SK-N-SH treated with all-trans-retinoic acid at 6 μM for 48 hours (cell line): ENCODE measurements around the gene CCDC85B.

ENCODE experiments used
- ATAC-seq: fragments of 200-7000 bp; cut with Tn5 transposase; 3 replicates; pipeline ENCODE4 v1.9.1; 2020; ENCODE audit warnings: mild to moderate bottlenecking, moderate library complexity
- ARNTL ChIP-seq: fragments of 450-650 bp; formaldehyde crosslinking; IDR thresholded peaks from 2 replicates; pipeline ENCODE4 v1.5.0; 2020; ENCODE audit warnings: low read depth, mild to moderate bottlenecking, moderate library complexity, borderline replicate concordance
- CREB5 ChIP-seq: fragments of 250-450 bp; sonication (Bioruptor Pico); IDR thresholded peaks from 2 replicates; pipeline ENCODE4 v1.5.1; 2020; ENCODE audit warnings: low read depth, mild to moderate bottlenecking, moderate library complexity
- CSDC2 ChIP-seq: fragments of 250-450 bp; sonication (Bioruptor Pico); IDR thresholded peaks from 2 replicates; pipeline ENCODE4 v1.5.0; 2020; ENCODE audit warnings: mild to moderate bottlenecking, moderate library complexity
- CSRNP3 ChIP-seq: fragments of 250-450 bp; sonication (Bioruptor Pico); IDR thresholded peaks from 2 replicates; pipeline ENCODE4 v1.5.1; 2021; ENCODE audit warnings: mild to moderate bottlenecking, moderate library complexity
- GLIS3 ChIP-seq: fragments of 250-450 bp; sonication (Bioruptor Pico); IDR thresholded peaks from 2 replicates; pipeline ENCODE4 v1.5.0; 2020; ENCODE audit warnings: mild to moderate bottlenecking, moderate library complexity
- ISL1 ChIP-seq: fragments of 250-450 bp; sonication (Bioruptor Pico); IDR thresholded peaks from 2 replicates; pipeline ENCODE4 v2.1.2; 2022; ENCODE audit warnings: mild to moderate bottlenecking, moderate library complexity
- OSR1 ChIP-seq: fragments of 250-450 bp; sonication (Bioruptor Pico); IDR thresholded peaks from 2 replicates; pipeline ENCODE4 v1.8.0; 2022; ENCODE audit warnings: moderate library complexity, mild to moderate bottlenecking, inconsistent platforms
- POU6F1 ChIP-seq: fragments of 250-450 bp; sonication (Bioruptor Pico); IDR thresholded peaks from 2 replicates; pipeline ENCODE4 v1.8.0; 2021; ENCODE audit warnings: low read depth, mild to moderate bottlenecking, moderate library complexity, borderline replicate concordance
- PPARA ChIP-seq: fragments of 250-450 bp; sonication (Bioruptor Pico); IDR thresholded peaks from 2 replicates; pipeline ENCODE4 v1.5.0; 2020; ENCODE audit warnings: mild to moderate bottlenecking, borderline replicate concordance
- RARB ChIP-seq: fragments of 250-450 bp; sonication (Bioruptor Pico); IDR thresholded peaks from 2 replicates; pipeline ENCODE4 v1.8.0; 2021; ENCODE audit warnings: mild to moderate bottlenecking, moderate library complexity
- SNAI2 ChIP-seq: fragments of 250-450 bp; sonication (Bioruptor Pico); IDR thresholded peaks from 2 replicates; pipeline ENCODE4 v1.5.0; 2020; ENCODE audit warnings: mild to moderate bottlenecking, moderate library complexity
- TCF4 ChIP-seq: fragments of 250-450 bp; sonication (Bioruptor Pico); IDR thresholded peaks from 2 replicates; pipeline ENCODE4 v1.8.0; 2021; ENCODE audit warnings: mild to moderate bottlenecking, moderate library complexity, borderline replicate concordance
- TOX ChIP-seq: fragments of 250-450 bp; sonication (Bioruptor Pico); IDR thresholded peaks from 2 replicates; pipeline ENCODE4 v1.8.0; 2021; ENCODE audit warnings: mild to moderate bottlenecking, moderate library complexity, borderline replicate concordance
- ZC3H10 ChIP-seq: fragments of 250-450 bp; sonication (Bioruptor Pico); IDR thresholded peaks from 2 replicates; pipeline ENCODE4 v1.5.1; 2021; ENCODE audit warnings: mild to moderate bottlenecking, moderate library complexity
- ZFP3 ChIP-seq: fragments of 250-450 bp; sonication (Bioruptor Pico); IDR thresholded peaks from 2 replicates; pipeline ENCODE4 v1.5.0; 2020; ENCODE audit warnings: mild to moderate bottlenecking, moderate library complexity
- ZFP30 ChIP-seq: fragments of 450-650 bp; formaldehyde crosslinking; IDR thresholded peaks from 2 replicates; pipeline ENCODE4 v1.5.0; 2022; ENCODE audit warnings: mild to moderate bottlenecking, moderate library complexity
- ZNF565 ChIP-seq: fragments of 450-650 bp; formaldehyde crosslinking; conservative IDR thresholded peaks from 2 replicates; pipeline ENCODE4 v1.5.0; 2020; ENCODE audit warnings: low read depth, mild to moderate bottlenecking, moderate library complexity
- ZNF70 ChIP-seq: fragments of 450-650 bp; formaldehyde crosslinking; IDR thresholded peaks from 2 replicates; pipeline ENCODE4 v1.5.0; 2020; ENCODE audit warnings: mild to moderate bottlenecking, moderate library complexity
- ZNF8 ChIP-seq: fragments of 450-650 bp; formaldehyde crosslinking; IDR thresholded peaks from 2 replicates; pipeline ENCODE4 v1.5.0; 2020; ENCODE audit warnings: mild to moderate bottlenecking, moderate library complexity
- TF ChIP-seq, protein P1 (sequence below): fragments of 250-450 bp; sonication (Bioruptor Pico); IDR thresholded peaks from 2 replicates; pipeline ENCODE4 v1.8.0; 2020; ENCODE audit warnings: mild to moderate bottlenecking, moderate library complexity, borderline replicate concordance

CCDC85B gene

GRCh38 chr11:65920372-65920802, 29.9 kb downstream of the CCDC85B start:
- no peak for ATAC-seq

DNA sequence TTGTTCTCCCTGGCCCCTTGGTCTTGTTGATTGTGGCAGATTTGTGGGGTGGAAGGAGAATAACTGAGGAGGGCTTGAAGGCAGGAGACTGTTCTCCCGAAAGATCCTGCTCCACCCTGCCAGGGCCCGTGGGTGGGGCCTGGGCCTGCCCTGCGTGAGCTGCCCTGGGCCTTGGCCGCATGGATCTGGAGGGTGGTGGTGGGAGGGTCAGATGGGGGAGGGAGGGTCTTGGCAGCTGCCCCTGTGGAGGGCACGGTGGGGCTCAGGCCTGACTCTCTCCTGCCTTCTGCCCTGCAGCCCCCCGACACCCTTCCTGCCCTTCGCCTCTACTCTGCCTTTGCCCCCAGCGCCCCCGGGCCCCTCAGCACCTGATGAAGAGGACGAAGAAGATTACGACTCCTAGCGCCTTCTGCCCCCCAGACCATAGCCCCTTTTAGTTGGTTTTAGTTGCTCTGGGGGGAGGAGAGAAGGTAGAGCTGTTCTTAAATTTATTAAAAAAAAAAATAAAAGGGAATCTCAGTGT, 30.6 kb downstream of the CCDC85B start:
- ATAC-seq = no peak
- no peak for TF ChIP-seq CSDC2 (CRISPR knock-in tag)
- TF ChIP-seq, protein P1, sequence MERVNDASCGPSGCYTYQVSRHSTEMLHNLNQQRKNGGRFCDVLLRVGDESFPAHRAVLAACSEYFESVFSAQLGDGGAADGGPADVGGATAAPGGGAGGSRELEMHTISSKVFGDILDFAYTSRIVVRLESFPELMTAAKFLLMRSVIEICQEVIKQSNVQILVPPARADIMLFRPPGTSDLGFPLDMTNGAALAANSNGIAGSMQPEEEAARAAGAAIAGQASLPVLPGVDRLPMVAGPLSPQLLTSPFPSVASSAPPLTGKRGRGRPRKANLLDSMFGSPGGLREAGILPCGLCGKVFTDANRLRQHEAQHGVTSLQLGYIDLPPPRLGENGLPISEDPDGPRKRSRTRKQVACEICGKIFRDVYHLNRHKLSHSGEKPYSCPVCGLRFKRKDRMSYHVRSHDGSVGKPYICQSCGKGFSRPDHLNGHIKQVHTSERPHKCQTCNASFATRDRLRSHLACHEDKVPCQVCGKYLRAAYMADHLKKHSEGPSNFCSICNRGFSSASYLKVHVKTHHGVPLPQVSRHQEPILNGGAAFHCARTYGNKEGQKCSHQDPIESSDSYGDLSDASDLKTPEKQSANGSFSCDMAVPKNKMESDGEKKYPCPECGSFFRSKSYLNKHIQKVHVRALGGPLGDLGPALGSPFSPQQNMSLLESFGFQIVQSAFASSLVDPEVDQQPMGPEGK = no peak
- TF ChIP-seq GLIS3 (CRISPR knock-in tag) = no peak
- no peak for TF ChIP-seq ISL1 (CRISPR knock-in tag)
- no peak for TF ChIP-seq ZC3H10
- no peak for TF ChIP-seq TCF4
- no peak for TF ChIP-seq RARB (CRISPR knock-in tag)
- no peak for TF ChIP-seq ZNF565 (CRISPR knock-in tag)
- no peak for TF ChIP-seq OSR1 (CRISPR knock-in tag)
- no peak for TF ChIP-seq POU6F1 (CRISPR knock-in tag)
- TF ChIP-seq CREB5 (CRISPR knock-in tag) = no peak
- TF ChIP-seq SNAI2 (CRISPR knock-in tag) = no peak
- TF ChIP-seq, all 23 proteins: peak for 0

More at GRCh38 chr11:65920372-65920802, 29.9 kb downstream of the CCDC85B start:
- TF ChIP-seq ZNF70 (CRISPR knock-in tag) = no peak
- TF ChIP-seq ZC3H10 = no peak
- TF ChIP-seq ZFP30 (CRISPR knock-in tag) = no peak
- no peak for TF ChIP-seq TCF4
- no peak for TF ChIP-seq ZFP3 (CRISPR knock-in tag)
- no peak for TF ChIP-seq CSDC2 (CRISPR knock-in tag)
- TF ChIP-seq POU6F1 (CRISPR knock-in tag) = no peak
- no peak for TF ChIP-seq TOX
- TF ChIP-seq PPARA = no peak
- TF ChIP-seq ZNF8 (CRISPR knock-in tag) = no peak
- no peak for TF ChIP-seq OSR1 (CRISPR knock-in tag)
- TF ChIP-seq ARNTL (CRISPR knock-in tag) = no peak

- no peak for TF ChIP-seq SNAI2 (CRISPR knock-in tag)
- TF ChIP-seq TCF4 = no peak
- no peak for TF ChIP-seq ZFP3 (CRISPR knock-in tag)
- TF ChIP-seq ZC3H10 = no peak
- no peak for TF ChIP-seq ARNTL (CRISPR knock-in tag)
- TF ChIP-seq ZNF8 (CRISPR knock-in tag) = no peak
- TF ChIP-seq, protein P1 = no peak
- no peak for TF ChIP-seq CSRNP3 (CRISPR knock-in tag)
- no peak for TF ChIP-seq ZNF70 (CRISPR knock-in tag)
- ATAC-seq = no peak
These were observed 31.4 kb downstream of the CCDC85B start for GRCh38 chr11:65921876-65922275.
